GM19099 (cell line): ENCODE measurements around the gene C20orf141.

Source experiments
- POLR2A ChIP-seq: IDR thresholded peaks from 3 replicates; pipeline ENCODE4 v1.6.1; 2011; ENCODE audit warnings: low read depth; ENCODE audit not compliant: insufficient read length; ENCODE audit errors: extremely low read depth

Gene C20orf141

DNA sequence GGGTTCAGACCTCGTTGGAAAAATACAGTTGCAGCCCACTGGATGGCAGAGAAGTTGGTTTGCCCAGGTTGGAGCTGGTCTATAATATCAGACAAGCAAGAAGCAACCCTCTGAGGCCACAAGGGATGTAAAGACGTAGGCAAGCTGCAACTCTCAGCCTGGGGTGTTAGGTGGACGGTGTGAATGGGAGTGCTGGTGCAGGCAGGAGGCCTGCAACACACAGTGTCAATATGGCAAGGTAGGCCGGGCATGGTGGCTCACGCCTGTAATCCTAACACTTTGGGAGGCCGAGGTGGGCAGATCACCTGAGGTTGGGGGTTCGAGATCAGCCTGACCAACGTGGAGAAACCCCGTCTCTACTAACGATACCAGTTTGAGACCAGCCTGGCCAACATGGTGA lies 36.3 kb downstream of the C20orf141 start:
- TF ChIP-seq POLR2A = no peak

DNA sequence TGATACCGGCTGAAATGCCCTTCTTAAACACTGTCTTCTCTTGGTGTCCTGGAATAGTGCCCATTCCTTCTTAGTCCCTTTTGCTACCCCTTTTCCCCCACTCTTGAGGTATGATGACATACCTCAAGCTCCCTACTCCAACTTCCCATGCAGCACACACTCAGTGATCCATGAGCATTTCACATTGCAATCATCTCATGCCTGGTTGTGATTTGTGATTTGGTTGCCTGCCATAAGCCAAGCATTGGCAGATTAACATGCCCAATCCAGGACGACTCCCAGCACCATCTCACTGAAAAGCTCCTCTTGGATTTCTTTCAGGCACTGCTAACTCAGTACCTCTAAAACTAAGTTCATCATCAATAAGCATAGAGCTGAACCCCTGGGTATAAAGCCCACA lies 43.8 kb downstream of the C20orf141 start:
- TF ChIP-seq POLR2A = no peak

DNA sequence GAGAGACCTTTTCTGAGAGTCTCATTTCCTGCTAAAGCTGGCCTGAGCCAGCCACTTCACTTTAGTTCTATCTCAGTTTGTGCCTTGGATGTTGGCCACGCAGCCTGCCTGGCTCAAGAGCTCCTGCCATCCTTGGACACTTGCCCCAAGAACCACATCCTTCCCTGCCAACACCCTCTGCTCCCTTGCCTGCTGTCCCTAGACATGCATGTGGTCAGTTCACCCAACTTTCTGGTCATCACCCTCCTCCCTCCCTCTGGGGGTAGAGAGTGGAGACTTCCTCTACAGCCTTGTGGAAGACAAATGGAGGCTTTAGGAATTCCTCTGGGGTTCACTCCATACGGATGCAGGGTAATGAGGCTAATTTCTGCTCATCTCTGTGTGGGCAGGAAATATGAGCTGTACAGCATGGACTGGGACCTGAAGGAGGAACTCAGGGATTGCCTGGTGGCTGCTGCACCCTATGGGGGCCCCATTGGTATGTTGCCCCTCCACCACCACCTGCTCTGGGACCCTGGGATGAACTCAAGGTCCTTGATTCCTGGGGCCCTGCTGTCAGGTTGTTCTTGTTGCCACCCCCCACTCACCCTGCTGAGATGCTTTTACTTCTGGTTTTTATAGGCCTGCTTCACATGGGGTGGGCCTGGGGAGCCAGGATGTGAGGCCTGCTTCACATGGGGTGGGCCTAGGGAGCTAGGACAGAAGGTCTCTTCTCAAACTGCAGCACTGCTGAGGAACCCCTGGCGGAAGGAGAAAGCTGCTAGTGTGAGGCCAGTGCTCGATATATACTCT lies 44.7 kb downstream of the C20orf141 start:
- TF ChIP-seq POLR2A = no peak

DNA sequence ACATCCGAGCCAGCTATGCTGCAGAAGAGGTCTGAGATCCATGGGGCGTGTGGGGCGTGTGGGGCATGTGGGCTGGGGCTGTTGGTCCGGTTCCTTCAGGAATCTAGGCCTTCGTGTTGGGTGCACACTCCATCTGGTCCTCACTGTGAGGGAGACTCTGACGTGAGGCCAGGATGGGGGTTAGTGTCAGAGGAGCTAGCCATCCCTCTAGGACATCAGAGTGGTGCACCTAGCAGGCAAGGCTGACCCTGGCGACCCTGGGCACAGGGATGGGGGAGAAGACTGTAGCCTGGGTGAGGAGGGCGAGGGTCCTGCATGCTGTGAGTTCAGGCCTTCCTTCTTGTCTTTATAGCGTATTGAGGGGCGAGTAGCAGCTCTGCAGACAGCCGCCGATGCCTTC lies 49.8 kb downstream of the C20orf141 start:
- TF ChIP-seq POLR2A = no peak

DNA sequence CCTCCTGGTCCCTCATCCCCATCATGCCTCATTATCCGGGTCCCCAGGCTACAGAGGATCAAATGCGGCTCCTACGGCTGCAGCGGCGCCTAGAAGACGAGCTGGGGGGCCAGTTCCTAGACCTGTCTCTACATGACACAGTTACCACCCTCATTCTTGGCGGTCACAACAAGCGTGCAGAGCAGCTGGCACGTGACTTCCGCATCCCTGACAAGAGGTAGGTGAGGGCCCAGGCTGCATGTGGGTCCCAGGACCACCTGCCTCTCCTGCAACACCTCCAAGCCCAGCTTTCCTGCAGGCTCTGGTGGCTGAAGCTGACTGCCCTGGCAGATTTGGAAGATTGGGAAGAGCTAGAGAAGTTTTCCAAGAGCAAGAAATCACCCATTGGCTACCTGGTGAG lies 50.3 kb downstream of the C20orf141 start:
- no peak for TF ChIP-seq POLR2A
